Fibroblast of skin of right quadriceps (primary cell): ENCODE results near the gene ARHGAP42.
A peak's percentile ranks its signal among the peaks of the same experiment; 100 is the strongest.

ENCODE experiments used
- DNase-seq: peaks from one replicate; pipeline ENCODE4 v3.0.0-alpha.2; 2013

ARHGAP42 gene

DNA sequence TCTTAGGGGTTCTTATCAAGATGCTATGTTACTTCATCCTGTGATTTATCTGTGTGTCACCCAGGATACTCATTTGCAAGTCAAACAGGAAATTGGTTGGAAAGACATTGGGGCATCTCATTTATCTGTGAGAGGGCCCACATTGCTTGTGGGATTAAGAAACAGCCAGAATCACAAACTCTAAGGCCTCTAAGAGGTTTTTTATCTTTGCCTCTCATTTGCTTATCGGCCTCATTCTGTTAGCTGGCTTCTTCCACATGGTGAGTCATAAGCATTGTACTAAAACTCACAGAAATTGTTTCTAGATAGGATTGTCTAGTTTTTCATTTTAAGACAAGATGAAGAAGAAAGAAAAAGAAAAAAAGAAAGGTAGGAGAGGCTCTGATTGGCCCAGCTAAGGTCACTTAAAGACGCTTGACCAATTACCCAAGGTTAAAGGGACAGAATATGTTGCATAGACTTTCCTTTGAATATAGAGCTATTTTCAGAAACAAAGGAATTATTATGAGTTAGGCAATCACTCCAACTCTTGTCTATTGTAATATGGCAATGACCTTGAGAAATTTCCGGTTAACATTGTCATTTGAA is 121.9 kb downstream of the ARHGAP42 start:
- DNase-seq: peak; percentile 66

DNA sequence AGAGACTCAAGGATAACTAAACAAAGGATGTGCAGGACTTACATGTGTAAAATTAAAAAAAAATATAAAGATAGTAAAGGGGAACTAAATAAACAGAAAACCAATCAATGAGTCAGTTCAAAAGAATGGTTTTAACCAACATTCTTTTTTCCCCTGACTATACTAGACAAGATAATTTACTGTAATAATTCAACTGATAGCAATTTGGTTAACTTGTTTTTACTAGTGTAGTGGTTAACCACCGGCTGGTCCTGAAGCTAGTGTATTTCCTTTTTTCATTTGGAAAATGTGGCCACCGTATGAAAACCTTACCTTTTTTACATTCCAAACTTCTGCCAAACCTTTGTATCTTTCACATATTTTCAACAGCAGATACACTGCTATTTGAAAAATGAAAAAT is 123.1 kb downstream of the ARHGAP42 start:
- peak; percentile 79 for DNase-seq

DNA sequence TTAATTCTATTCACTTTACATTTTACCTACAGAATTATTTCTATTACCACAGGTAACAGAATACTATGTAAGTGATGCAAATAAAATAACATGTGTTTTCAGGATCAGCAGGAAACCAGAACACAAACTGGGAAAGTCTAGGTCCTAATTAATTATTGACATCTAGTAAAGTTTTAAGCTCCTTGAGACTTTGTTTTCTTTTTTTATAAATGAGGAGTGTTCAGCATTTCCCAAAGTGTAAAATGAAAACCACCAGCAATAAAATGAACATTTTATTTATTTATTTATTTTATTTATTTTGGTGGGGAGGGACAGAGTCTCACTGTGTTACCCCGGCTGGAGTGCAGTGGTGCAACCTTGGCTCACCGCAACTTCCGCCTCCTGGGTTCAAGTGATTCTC is 123.6 kb downstream of the ARHGAP42 start:
- DNase-seq: no peak

DNA sequence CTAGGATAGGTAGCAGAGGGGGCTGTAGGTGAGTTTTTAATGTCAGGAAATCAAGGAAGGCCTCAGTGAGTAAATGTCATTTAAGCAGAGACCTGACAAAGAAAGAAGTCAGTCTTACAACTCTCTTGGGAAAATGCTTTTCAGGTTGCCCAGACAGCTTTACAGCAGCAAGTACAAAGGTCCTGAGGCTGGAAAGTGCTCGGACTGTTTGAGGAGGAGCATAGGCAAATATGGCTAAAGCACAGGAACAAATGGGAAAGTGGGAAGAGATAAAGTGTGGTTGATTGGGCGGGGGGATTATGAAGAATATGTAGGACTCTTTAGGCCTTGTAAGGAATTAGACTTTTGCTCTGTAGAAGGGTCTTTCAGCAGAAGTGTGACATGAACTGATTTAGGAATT is 125.4 kb downstream of the ARHGAP42 start:
- no peak for DNase-seq

DNA sequence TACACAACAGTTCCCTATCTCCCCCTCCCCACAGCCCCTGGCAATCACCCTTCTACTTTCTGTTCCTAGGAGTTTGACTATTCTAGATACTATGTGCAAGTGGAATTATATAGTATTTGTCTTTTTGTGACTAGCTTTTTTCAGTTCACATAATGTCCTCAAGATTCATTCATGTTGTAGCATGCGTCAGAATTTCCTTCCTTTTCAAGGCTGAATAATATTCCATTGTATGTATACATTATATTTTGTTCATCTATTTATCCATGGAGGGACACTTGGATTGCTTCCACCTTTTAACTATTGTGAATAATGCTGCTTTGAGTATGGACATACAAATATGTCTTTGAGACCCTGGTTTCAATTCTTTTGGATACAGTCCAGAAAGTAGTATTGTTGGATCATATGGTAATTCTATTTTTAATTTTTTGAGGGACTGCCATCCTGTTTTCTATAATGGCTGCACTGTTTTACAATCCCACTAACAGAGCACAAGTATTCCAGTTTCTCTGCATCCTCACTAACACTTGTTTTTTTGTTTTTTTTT is 128.8 kb downstream of the ARHGAP42 start:
- DNase-seq: no peak

DNA sequence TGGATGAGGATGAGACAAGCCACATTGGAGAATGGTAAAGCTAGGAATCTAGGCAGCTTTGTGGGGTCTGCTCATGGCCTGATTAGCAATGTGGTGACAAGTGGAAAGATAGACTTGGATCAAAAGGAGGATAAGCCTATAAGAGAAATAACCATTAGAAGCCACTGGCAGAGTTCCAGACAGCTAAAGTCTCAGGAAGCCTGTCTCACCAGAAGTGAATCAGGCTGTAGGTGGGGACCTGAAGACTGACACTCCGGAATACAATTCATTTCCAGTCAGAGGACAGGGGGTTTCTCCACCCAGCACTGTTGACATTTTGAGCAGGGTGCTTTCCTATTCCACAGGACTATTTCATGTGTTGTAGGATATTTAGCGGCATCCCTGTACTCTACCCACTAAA is 129.7 kb downstream of the ARHGAP42 start:
- peak; percentile 27 for DNase-seq

DNA sequence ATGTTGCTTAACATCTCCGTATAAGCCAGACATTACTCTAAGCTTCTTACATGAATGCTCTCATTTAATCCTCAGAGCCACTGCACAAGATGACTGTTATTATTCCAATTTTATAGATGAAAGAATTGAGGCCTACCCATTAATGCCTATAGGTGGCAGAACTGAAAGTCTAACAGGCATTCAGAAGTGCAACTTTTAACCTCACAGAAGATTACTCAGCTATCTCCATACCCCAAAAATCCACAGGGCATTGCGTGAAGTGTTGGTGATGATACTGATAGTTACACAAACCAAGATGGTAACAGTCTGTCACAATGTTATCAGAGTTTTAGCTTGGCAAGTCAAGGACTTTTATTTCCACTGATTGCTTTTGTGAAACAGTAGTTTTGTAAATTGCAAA is 130.5 kb downstream of the ARHGAP42 start:
- DNase-seq: no peak

DNA sequence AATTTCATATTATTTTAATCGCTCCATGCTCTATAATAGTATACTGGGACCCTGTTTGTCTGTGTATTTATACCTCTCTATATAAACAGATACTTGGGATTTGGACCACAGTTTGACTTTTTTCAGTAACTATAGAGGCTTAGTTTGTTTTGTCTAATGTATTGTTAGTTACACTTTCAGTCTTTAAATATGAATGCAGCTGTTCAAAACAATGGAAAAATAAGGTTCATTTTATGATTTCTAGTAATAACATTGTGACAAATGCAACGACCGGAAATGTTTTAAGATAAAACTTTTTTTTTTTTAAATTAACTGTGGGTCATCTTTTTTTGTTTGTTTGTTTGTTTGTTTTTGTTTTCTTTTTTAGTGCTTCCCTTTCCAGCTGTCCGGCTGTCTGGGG is 133.5 kb downstream of the ARHGAP42 start:
- no peak for DNase-seq

DNA sequence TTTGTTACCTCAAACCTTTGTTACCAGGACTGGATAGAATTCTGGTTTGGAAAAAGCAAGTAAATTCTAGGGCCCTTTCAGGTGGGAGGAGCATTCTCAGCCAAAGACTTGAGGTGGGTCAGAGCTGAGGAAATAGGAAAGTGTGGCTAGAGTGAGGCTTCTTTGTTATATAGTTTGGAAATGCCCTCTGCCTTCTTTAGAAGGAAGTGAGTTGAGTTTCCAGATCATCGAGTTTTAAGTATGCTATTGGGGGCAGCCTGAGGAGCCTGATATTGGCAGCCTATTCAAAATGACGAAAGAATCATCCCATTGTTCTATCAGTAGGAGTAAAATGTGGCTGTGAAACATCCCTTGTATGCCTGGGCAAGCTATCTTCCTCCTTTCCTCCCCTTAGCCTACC is 134.1 kb downstream of the ARHGAP42 start:
- DNase-seq: no peak

DNA sequence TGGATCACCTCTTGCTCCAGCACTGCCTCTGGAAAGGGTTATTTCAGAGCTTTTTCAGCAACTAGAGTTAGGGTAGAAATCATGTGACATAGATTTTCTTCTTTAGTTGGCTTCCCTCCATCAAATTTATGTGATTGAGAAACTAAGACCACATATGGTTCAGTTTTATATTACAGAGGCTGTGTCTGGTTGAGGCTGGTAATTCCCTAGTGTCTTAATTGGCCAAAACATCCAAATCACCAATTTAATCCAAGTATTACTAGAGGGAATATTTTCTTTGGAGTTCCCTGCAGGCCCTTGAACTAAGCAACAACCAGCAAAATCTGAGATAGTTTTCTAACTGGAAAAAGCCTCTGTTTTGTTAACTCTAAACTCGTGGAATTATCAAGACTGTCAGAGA is 136.3 kb downstream of the ARHGAP42 start:
- peak; percentile 83 for DNase-seq

DNA sequence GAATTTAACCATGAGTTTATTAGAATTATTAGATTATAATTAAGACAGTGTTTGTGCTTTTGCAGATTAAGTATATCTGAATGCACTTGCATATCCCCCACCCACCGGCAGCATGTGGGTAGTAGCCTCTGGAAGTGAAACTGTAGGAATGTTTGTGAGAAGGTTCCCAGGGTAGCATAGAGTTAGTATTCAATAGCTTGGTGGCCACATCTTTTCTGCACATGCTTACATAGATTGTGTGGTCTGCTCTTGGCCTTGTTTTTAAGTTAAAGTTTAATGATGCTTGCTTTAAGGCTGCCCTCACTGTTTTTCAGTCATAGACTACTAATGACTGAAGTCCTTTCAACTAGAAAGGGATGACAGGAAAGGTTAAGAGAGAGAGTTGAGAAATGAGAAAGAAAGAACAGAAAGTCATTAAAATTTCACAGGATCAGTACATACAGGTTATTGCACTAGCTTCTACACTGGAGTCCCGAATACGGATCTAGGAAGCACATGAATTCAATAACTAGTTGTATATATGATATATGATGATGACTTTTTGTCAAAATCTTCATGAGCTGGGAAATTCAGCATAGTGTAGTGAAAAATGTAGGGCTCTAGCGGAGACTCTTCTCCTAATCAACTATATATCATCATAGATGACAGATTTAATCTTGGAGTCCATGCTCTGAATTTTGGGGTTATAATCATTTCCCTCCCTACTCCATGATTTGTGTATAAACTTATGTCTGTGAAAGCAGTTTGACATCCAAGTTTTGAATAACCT is 137.1 kb downstream of the ARHGAP42 start:
- DNase-seq: no peak

DNA sequence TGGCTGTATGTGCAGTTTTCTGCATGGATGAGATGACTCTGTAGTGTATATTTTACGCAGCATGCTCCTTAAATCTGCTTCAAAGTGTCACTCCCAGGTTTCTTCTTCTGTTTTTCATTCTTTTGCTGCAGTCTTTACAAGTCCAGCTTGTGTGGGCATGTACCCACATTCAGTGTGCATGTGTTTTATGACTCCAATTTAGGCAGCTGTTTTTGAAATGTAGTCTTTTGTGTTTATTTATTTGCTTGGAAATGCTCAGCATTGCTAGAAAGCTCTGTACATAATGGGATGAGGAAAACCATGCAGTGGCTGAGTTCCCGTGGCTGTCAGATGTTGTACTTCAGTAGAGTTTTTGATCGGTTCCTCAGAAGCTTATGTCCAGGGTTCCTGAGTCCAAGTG is 138.5 kb downstream of the ARHGAP42 start:
- DNase-seq: no peak

DNA sequence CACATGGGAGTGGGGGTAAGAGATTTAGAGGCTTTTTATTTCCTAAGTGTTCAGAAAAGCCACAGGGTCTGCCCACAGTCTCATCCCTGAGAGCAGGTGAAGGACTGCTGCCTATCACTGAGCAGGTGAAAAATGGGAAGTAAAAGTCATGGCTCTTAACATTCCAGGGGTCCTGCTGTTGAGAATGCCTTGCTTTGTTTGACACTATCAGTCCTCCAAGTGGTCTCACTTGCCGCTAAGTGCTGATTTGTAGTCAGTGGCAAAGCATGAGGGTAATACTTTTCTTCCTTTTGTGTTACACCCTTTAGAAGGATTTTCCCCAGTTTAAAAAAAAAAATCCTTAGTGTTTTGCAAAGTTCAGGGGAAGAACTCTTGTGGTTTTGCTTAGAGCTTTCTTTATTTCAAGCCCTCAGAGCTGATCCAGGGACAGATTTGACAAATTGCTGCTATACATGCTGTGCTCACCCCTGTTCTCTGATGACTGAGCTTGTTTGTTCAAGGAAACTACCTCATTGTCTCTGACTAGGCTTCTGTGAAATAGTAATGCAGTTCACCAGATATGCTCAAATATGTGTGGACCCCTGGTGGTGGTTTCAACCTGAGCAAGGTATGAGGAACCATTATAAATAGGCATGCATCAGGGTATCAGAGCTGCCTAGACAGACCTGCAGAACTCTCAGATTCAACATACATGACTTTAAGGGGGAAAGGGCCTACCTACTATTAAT is 141.0 kb downstream of the ARHGAP42 start:
- peak; percentile 52 for DNase-seq

DNA sequence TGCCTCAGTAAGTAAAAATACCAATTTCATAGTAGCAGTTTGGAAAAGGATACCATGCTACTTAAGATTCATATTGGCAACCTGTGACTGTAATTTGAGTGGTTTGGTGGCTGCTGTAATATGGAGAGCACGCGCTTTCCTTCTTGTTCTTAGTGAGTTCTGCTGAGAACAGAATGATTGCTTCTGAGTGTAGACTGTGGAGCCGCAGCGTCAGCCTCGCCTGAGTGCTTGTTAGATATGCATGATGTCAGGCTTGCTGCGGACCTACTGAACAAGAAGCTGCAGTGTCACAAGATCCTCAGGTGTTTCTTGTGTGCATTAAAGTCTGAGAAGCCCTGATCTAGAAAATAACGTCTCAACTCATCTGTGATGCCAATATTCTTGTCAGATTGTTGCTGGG is 143.2 kb downstream of the ARHGAP42 start:
- DNase-seq: no peak

DNA sequence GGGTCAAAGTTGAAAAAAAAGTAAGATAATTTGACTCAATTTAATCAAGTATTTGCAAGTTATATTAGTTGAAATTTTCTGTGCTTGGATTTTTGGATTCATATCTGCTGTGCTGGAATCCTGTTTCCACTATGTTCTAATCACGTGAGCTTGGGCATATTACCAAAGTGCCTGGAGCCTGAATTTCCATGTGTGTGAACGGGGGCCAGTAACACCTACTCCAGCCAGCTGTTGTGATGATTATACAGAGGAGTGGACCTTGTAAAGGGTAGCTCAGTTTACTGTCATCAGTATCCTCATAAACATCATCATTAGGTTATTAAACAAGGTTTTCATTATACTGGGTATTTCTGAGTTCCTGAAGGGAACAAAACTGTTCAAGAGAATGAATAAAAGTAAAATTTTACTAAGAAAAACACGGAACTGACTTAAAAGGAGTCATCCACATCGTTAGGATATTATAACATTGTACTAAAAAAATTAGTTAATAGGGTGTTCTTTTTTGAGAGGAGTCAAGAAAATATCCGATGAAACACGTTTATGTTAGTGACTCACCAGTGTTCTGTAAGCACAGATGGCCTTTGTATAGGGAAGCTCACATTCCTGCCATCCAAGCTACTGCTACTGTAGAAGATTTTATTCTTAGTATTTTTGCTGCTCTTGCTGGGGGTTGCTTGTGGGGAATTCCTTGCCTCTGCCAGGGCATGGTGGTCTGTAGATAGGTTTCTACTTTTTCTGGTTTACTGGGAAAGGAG is 144.1 kb downstream of the ARHGAP42 start:
- peak; percentile 66 for DNase-seq

DNA sequence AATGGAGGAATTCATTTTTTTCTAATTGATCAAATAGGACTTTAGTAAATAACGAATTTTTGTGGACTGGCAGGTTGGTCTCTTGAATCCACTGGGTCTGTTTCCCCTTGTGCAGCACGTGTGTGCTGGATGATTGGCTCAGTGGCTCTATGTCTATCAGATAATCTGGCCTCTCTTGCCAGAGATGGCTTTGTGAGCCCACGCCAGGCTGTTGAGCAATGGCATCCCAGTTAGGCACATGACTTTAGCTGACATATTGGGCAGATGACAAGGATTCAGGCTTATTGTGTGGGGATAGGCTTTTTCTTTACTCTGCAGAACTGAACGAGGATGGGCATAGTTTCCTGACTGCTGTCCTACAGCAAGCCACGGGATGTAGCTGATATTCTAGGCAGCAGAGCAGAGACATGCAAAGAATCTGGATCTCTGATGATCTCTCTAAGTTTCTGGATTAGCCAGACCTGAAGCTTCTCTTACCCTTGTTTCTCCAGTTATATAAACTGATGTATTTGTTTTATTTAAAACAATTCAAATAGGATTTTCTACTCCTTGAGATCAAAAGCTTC is 144.9 kb downstream of the ARHGAP42 start:
- DNase-seq: no peak

DNA sequence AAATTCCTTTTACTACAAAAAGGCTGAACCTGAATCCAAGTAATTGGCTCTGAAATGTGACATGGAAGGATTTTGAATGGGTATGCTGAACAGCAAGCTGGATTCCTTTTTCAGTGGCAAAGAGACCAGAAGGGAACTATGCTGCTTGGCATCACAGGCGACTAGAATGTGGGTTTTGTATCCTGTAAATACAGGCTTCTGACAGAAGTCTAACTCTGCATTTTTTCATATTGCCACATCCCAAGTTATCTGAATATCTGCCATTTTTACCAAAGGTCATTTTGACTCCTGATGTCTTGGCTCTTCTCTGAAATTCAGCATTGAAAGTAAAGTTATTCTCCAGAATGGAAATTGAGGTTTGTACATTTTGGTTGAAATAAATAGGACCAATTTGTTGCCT is 145.7 kb downstream of the ARHGAP42 start:
- no peak for DNase-seq

DNA sequence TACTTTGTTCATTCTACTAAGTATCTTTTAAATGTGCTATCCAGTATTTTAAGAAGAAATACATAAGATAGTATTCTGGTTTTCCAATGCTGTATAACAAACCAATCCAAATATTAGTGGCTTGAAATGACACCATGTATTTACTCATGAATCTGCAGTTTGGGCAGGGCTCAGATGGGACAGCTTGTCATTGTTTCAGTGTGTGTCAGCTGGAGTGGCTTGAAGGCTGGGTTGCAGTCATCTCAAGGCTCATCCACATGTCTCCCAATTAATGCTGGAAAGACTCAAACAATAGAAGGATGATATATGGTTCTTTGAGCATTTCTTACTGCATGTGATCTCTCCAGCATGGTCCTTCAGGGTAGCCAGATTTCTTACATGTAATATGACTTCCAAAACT is 146.2 kb downstream of the ARHGAP42 start:
- no peak for DNase-seq

DNA sequence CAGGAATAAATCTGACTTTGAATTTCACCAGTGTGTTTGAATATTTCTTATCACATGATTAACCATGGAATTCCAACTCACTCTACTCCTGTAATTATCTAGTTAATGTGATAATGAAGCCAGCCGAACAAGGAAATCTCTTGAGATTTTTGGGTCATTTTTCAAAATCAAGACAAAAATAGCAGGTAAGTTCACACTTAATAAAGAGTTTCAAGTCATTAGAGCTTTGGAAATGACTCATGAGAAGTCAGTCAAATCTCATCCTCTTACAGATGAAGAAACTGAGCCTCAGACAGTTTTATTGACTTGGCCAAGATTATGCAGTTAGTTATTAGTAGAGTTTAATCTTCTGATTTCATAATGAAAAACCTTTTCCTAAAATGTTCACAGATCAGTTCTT is 148.8 kb downstream of the ARHGAP42 start:
- no peak for DNase-seq

DNA sequence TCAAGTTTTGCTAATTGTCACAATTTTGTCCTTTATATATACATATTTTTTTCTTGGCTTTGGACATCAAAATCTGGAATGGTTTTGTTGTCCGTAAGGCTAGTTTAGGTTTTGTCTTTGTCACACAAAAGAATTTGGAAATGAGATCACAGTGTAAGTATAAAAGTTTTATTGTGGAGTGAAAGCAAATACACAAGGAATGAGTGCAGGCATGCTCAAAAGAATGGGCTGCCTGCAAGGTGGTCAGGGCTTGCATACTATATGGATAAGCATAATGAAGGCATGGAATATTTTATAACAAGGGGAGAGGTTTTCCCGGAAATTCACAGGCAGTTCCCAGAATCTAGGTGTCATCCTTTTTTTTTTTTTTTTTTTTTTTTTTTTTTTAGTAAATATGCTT is 150.2 kb downstream of the ARHGAP42 start:
- no peak for DNase-seq

DNA sequence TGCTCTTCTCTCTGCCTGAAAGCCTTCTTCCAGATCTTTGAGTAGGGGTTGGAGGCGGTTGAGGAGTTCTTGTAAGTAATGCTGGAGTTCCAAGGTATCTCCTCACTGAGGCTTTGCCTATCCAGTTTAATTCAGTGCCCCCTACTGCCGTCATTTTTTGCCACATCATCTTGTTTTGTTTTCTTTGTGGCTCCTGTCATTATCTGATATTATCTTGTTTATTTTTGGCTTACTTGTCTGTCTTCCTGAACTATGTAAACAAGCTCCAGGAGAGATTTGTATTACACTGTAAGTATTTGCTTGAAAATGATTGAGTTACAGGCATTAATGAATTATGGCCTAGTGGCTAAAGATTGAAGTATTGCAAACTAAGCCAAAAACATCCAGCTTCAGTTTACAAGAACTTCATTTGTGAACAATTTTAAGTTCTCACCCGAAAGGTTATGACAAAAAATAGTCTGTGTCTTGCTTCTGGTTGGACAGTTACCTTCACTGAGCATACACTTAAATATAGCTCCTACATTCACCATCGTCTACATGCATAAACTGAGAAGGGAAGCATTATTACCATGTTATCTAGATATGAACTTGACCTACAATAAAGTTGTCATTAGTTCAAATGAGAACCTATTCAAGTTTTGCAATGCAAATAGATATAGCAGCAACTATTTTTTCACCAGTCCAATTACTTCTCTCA is 154.8 kb downstream of the ARHGAP42 start:
- DNase-seq: no peak

DNA sequence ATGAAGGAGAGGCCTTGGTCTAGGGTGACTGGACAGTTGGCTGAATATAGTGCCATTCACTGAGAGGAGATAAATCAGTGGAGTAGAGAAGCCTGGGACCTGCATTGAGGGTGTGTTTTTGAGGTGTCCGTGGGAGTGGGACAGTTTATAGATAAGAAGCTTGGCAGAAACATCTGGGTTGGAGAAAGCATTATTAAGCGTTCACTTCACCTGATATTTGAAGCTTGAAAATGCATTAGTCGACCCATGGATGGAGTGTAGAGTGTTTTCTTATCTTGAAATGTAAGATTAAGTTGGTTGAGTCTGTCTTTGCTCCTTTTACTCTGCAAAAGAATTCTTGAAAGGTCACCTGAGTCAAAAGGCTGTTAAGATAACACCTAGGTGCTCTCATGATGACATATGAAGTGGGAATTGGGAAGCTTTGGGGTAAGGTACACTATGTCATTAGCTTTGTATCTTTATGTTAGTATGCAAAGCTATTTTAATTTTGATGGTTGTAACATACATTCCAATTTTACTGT is 160.7 kb downstream of the ARHGAP42 start:
- no peak for DNase-seq
